Naive thymus-derived CD4-positive, alpha-beta T cell (primary cell): ENCODE results near the gene IFNL4. TPM values are rescaled to one million over a fixed set of nuclear protein-coding genes. Genes with fewer than 3 reads are reported as not detected.
"Not testable (repeated sequence)": the region's sequence is repeated elsewhere in the genome, so short reads cannot be mapped to it uniquely, and the experiment has no call there.

ENCODE experiments used
- ATAC-seq: fragments of 150-1000 bp; cut with Tn5 transposase; 2 replicates; pipeline ENCODE4 v1.10.0; 2021; ENCODE audit warnings: mild to moderate bottlenecking, moderate library complexity
- CTCF ChIA-PET: fragments of 350-600 bp; sonication (Branson Sonifier 250); formaldehyde crosslinking; loops from one replicate; lab custom pipeline; 2021; ENCODE audit warnings: antibody characterized with exemption; lab: Charles Lee
- POLR2A ChIA-PET: fragments of 350-600 bp; sonication (Branson Sonifier 250); formaldehyde crosslinking; loops from one replicate; lab custom pipeline; 2021; ENCODE audit warnings: antibody characterized with exemption, inconsistent platforms; lab: Charles Lee
- DNase-seq, 9 donors: peaks; one replicate each; pipeline versions ENCODE4 v3.0.0 to v3.0.0-alpha.2; 2020 to 2022; ENCODE audit warnings: mixed read lengths in 1 of 9
- H3K27ac ChIP-seq: one replicate; pipeline ENCODE4 v1.7.0; 2013; ENCODE audit warnings: mild to moderate bottlenecking, low read depth, low read length, moderate library complexity
- H3K27me3 ChIP-seq, 2 donors: one replicate each; pipeline ENCODE4 v1.7.0; 2013; ENCODE audit warnings: low read length in 2 of 2, mild to moderate bottlenecking in 2 of 2, moderate library complexity in 2 of 2; ENCODE audit not compliant: control insufficient read depth in 2 of 2, insufficient read depth in 2 of 2
- H3K36me3 ChIP-seq, 3 experiments: 1 replicate in 2 of 3; 2 replicates in 1 of 3; pipeline ENCODE4 v1.7.0; 2013; ENCODE audit warnings: low read length in 3 of 3, mild to moderate bottlenecking in 3 of 3, moderate library complexity in 1 of 3; ENCODE audit not compliant: insufficient read depth in 3 of 3, control insufficient read depth in 2 of 3
- H3K4me1 ChIP-seq, 2 donors: one replicate each; pipeline ENCODE4 v1.7.0; 2013; ENCODE audit warnings: low read length in 2 of 2, mild to moderate bottlenecking in 2 of 2, moderate library complexity in 1 of 2; ENCODE audit not compliant: control insufficient read depth in 2 of 2, insufficient read depth in 2 of 2
- H3K4me3 ChIP-seq: 2 replicates; pipeline ENCODE4 v1.7.0; 2013; ENCODE audit warnings: mild to moderate bottlenecking, low read length
- H3K9me3 ChIP-seq, 3 experiments: 1 replicate in 2 of 3; 2 replicates in 1 of 3; pipeline ENCODE4 v1.7.0; 2013; ENCODE audit warnings: low read length in 3 of 3; ENCODE audit not compliant: control insufficient read depth in 2 of 3
- H3K27ac Mint-ChIP-seq, 9 donors: one replicate each; pipeline ENCODE4 v1.8.0; 2020 to 2022; ENCODE audit warnings: mixed read lengths in 9 of 9, mild to moderate bottlenecking in 8 of 9, moderate library complexity in 5 of 9, inconsistent platforms in 2 of 9
- H3K27me3 Mint-ChIP-seq, 5 donors: one replicate each; pipeline ENCODE4 v1.8.0; 2021 to 2022; ENCODE audit warnings: mixed read lengths in 5 of 5, mild to moderate bottlenecking in 1 of 5
- H3K36me3 Mint-ChIP-seq, 5 donors: one replicate each; pipeline ENCODE4 v1.8.0; 2020 to 2022; ENCODE audit warnings: mixed read lengths in 5 of 5, mild to moderate bottlenecking in 3 of 5, inconsistent platforms in 1 of 5
- H3K4me1 Mint-ChIP-seq, 7 donors: one replicate each; pipeline ENCODE4 v1.8.0; 2020 to 2022; ENCODE audit warnings: mixed read lengths in 7 of 7, mild to moderate bottlenecking in 3 of 7, inconsistent platforms in 1 of 7
- H3K4me3 Mint-ChIP-seq, 10 donors: one replicate each; pipeline ENCODE4 v1.8.0; 2020 to 2022; ENCODE audit warnings: mild to moderate bottlenecking in 10 of 10, mixed read lengths in 10 of 10, moderate library complexity in 6 of 10, inconsistent platforms in 2 of 10
- H3K9me3 Mint-ChIP-seq, 11 donors: one replicate each; pipeline ENCODE4 v1.8.0; 2020 to 2022; ENCODE audit warnings: mixed read lengths in 11 of 11, mild to moderate bottlenecking in 4 of 11, inconsistent platforms in 1 of 11, moderate library complexity in 1 of 11
- intact Hi-C, 2 donors: fragments of 100-400 bp; cut with micrococcal nuclease; formaldehyde crosslinking; loops; one replicate each; pipeline ENCODE4 v1.15.1; 2023
- polyA plus RNA-seq, 2 donors: library from polyadenylated mRNA; unstranded; fragments of 300-500 nt; fragmentation: Illumina TruSeq; gene quantifications; one replicate each; pipeline ENCODE4 v1.2.3, GENCODE V29; 2021
- total RNA-seq, 6 experiments: library from RNA in 5 of 6; stranded (reverse) in 5 of 6; gene quantifications; 1 replicate in 5 of 6; 2 replicates in 1 of 6; pipeline ENCODE4 v1.2.3 and lab custom pipeline; 2021 to 2026

The IFNL4 gene
- total and polyA plus RNA-seq, 7 experiments from 2014 or later, result not detected

DNA sequence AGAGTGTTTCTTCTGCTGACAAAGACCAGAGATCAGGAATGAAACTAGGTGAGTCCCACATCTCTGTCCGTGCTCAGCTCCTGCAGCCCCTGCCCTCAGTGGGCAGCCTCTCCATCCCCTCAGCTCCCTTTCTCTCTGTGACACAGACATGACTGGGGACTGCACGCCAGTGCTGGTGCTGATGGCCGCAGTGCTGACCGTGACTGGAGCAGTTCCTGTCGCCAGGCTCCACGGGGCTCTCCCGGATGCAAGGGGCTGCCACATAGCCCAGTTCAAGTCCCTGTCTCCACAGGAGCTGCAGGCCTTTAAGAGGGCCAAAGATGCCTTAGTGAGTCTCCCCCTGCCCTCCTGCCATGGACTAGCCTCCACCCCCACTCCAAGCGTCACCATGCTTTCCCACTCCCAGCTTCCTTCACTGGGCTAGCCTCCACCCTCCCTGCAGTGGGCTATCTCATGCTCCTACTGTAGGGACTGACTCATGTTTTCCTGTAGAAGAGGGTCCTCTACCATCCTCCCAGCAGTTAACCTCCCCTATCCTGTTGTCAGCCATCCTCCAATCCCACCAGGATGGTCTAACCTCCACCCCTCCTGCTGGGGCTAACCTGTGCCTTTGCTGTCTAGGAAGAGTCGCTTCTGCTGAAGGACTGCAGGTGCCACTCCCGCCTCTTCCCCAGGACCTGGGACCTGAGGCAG, 20.0 kb upstream of the IFNL4 start:
- H3K4me1 ChIP-seq, H3K4me1 Mint-ChIP-seq, ATAC-seq, H3K27me3 ChIP-seq, H3K36me3 Mint-ChIP-seq, H3K9me3 Mint-ChIP-seq, DNase-seq, POLR2A ChIA-PET, CTCF ChIA-PET, H3K36me3 ChIP-seq, H3K4me3 ChIP-seq, H3K4me3 Mint-ChIP-seq, intact Hi-C loops, H3K27ac ChIP-seq, H3K9me3 ChIP-seq: not testable (repeated sequence)
- H3K27ac Mint-ChIP-seq, result peak overlapping the region in 1 of 9 donors; percentile 9
- H3K27me3 Mint-ChIP-seq, result peaks cover 12 to 31% (median 16%) of the 10 kb centered on the region in 5 donors

DNA sequence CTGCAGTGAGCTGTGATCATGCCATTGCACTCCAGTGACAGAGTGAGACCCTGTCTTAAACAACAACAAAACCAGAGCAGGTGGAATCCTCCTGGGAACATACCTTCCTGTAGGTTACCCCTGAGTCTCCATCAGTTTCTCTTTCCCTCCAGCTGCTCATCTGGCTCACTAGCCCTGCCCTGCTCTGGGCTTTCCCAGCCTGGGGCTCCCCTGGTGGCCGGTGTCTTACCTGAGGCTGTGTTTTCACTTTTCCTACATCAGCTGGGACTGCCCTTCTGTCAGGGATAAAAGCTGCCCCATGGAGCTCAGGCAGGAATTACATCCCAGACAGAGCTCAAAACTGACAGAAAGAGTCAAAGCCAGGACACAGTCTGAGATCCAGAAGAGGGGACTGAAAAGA, 19.4 kb upstream of the IFNL4 start, which contains the start of gene IFNL2:
Gene IFNL2, plus strand, starts transcription at position 312 of the 400 bp plus-strand sequence. CDS start 173 bp downstream, outside the sequence.
- peak; percentile 52 for ATAC-seq
- peaks cover 18 to 37% (median 22%) of the 10 kb centered on the region in 5 donors for H3K27me3 Mint-ChIP-seq
- not testable (repeated sequence) for H3K36me3 Mint-ChIP-seq

GRCh38 chr19:39265321-39265916, 16.8 kb upstream of the IFNL4 start:
- peaks cover 0 to 9% (median 7%) of the 10 kb centered on the region in 7 donors for H3K4me1 Mint-ChIP-seq
- Histone ChIP-seq H3K4me3 (no peak overlapping the region), H3K27me3 (peaks cover 0 to 3% of the 10 kb centered on the region in 2 donors), H3K36me3 (no peaks in the 10 kb centered on the region), H3K27ac (no peak overlapping the region), H3K4me1 (peaks cover 0 to 10% of the 10 kb centered on the region in 2 donors), H3K9me3 (no peaks in the 10 kb centered on the region)
- POLR2A ChIA-PET, result no interaction called here
- H3K27ac Mint-ChIP-seq, result no peak overlapping the region
- intact Hi-C loops, result no loop called here
- CTCF ChIA-PET, result no interaction called here
- H3K36me3 Mint-ChIP-seq, result peaks cover 0 to 4% (median 0%) of the 10 kb centered on the region in 5 donors
- peaks cover 0 to 2% (median 0%) of the 10 kb centered on the region in 11 donors for H3K9me3 Mint-ChIP-seq
- H3K27me3 Mint-ChIP-seq, result peaks cover 30 to 44% (median 38%) of the 10 kb centered on the region in 5 donors
- H3K4me3 Mint-ChIP-seq, result peak overlapping the region in 2 of 10 donors; percentile 21 to 36
- ATAC-seq, result peak; percentile 44
- DNase-seq, result no peak

More for the DNA sequence above, 19.4 kb upstream of the IFNL4 start, which contains the start of gene IFNL2:
- H3K9me3 ChIP-seq, H3K27ac ChIP-seq, CTCF ChIA-PET, H3K4me1 Mint-ChIP-seq, H3K4me3 ChIP-seq, intact Hi-C loops, H3K36me3 ChIP-seq, H3K9me3 Mint-ChIP-seq, H3K27me3 ChIP-seq, H3K4me3 Mint-ChIP-seq, H3K4me1 ChIP-seq, POLR2A ChIA-PET, DNase-seq: not testable (repeated sequence)
- peak within 1 kb of the TSS in 1 of 9 donors; percentile 9 for H3K27ac Mint-ChIP-seq

DNA sequence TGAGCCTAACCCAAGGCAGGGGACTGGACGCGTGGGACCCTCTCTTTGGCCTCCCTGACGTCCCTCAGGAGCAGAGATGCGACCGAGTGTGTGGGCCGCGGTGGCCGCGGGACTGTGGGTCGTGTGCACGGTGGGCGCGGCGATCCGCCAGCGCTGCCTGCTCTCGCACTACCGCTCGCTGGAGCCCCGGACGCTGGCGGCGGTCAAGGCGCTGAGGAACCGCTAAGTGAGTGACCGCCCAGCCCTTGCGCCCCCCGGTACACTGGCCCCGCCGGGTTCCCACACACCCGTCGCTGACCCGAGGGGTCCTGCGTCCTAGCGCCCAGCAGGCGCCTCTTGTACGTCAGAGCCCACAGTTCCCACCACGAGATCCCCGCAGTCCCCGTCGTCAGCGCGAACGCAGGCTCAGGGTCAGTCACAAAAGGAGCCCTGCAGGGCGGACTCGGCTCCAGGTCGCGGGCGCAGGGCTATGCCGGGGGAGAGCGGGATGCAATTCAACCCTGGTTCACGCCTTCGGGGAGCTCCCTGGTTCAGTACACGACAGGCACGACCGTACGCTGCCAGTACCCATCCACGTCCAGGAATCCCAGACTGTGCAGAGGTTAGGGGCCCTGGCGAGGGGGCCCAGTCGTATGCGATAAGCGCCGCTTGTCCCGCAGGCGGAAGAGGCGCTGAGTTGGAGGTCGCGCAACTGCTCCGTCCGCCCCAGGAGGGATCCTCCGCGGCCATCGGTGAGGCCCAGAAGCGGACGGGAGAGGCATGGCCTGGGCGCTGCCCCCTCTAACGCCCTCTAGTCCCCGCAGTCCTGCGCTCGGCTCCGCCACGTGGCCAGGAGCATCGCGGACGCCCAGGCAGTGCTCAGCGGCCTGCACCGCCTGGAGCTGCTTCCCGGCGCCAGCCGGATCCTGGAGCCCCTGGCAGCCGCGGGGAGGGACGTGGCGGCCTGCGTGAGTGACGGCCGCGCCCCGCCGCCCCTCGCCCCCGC, 15.9 kb upstream of the IFNL4 start:
- Histone ChIP-seq H3K27me3 (peaks cover 0 to 3% of the 10 kb centered on the region in 2 donors), H3K4me1 (peaks cover 0 to 10% of the 10 kb centered on the region in 2 donors), H3K4me3 (no peak overlapping the region), H3K9me3 (no peaks in the 10 kb centered on the region), H3K27ac (no peak overlapping the region), H3K36me3 (no peaks in the 10 kb centered on the region)
- intact Hi-C loops, result no loop called here
- ChIA-PET CTCF (no interaction called here), POLR2A (no interaction called here)
- peaks cover 0 to 2% (median 0%) of the 10 kb centered on the region in 11 donors for H3K9me3 Mint-ChIP-seq
- H3K27me3 Mint-ChIP-seq, result peaks cover 25 to 42% (median 35%) of the 10 kb centered on the region in 5 donors
- H3K4me1 Mint-ChIP-seq, result peaks cover 0 to 9% (median 7%) of the 10 kb centered on the region in 7 donors
- ATAC-seq (peak; percentile 12), DNase-seq (no peak)
- peak overlapping the region in 2 of 10 donors; percentile 54 to 55 for H3K4me3 Mint-ChIP-seq
- no peak overlapping the region for H3K27ac Mint-ChIP-seq
- peaks cover 0 to 4% (median 0%) of the 10 kb centered on the region in 5 donors for H3K36me3 Mint-ChIP-seq

- peaks cover 0 to 3% of the 10 kb centered on the region in 2 donors for H3K27me3 ChIP-seq
- DNase-seq, result no peak
Measured at GRCh38 chr19:39263912-39264305, 15.3 kb upstream of the IFNL4 start.

GRCh38 chr19:39262496-39262895, 13.8 kb upstream of the IFNL4 start:
- H3K36me3 Mint-ChIP-seq, result peaks cover 0 to 4% (median 0%) of the 10 kb centered on the region in 5 donors
- H3K27me3 Mint-ChIP-seq, result peaks cover 25 to 46% (median 35%) of the 10 kb centered on the region in 5 donors
- DNase-seq (no peak), ATAC-seq (no peak)
- POLR2A ChIA-PET, result no interaction called here
- CTCF ChIA-PET, result no interaction called here
- no peak overlapping the region for H3K4me3 ChIP-seq
- peaks cover 0 to 10% of the 10 kb centered on the region in 2 donors for H3K4me1 ChIP-seq
- peaks cover 0 to 2% (median 0%) of the 10 kb centered on the region in 11 donors for H3K9me3 Mint-ChIP-seq
- peaks cover 0 to 9% (median 7%) of the 10 kb centered on the region in 7 donors for H3K4me1 Mint-ChIP-seq
- intact Hi-C loops, result no loop called here
- peaks cover 0 to 3% of the 10 kb centered on the region in 2 donors for H3K27me3 ChIP-seq
- H3K36me3 ChIP-seq, result no peaks in the 10 kb centered on the region
- H3K27ac Mint-ChIP-seq, result no peak overlapping the region
- H3K9me3 ChIP-seq, result no peaks in the 10 kb centered on the region
- no peak overlapping the region for H3K27ac ChIP-seq
- H3K4me3 Mint-ChIP-seq, result no peak overlapping the region

More at GRCh38 chr19:39263912-39264305, 15.3 kb upstream of the IFNL4 start:
- peaks cover 0 to 4% (median 0%) of the 10 kb centered on the region in 5 donors for H3K36me3 Mint-ChIP-seq
- Histone ChIP-seq H3K9me3 (no peaks in the 10 kb centered on the region), H3K36me3 (no peaks in the 10 kb centered on the region), H3K4me3 (no peak overlapping the region), H3K27ac (no peak overlapping the region), H3K4me1 (peaks cover 0 to 10% of the 10 kb centered on the region in 2 donors)
- peaks cover 25 to 42% (median 35%) of the 10 kb centered on the region in 5 donors for H3K27me3 Mint-ChIP-seq
- H3K4me3 Mint-ChIP-seq, result peak overlapping the region in 4 of 10 donors; percentile 4 to 54 (median 28)
- H3K9me3 Mint-ChIP-seq, result peaks cover 0 to 2% (median 0%) of the 10 kb centered on the region in 11 donors
- H3K27ac Mint-ChIP-seq, result no peak overlapping the region
- H3K4me1 Mint-ChIP-seq, result peaks cover 0 to 9% (median 7%) of the 10 kb centered on the region in 7 donors
- intact Hi-C loops, result no loop called here
- POLR2A ChIA-PET, result no interaction called here
- peak; percentile 6 for ATAC-seq
- CTCF ChIA-PET, result no interaction called here
